DOHH2 (cell line): Measurements from ENCODE around the gene SPON1.
"Not testable (repeated sequence)": the region's sequence is repeated elsewhere in the genome, so short reads cannot be mapped to it uniquely, and the experiment has no call there.

ENCODE experiments used
- CTCF ChIP-seq: fragments of 200-600 bp; sonication (generic); IDR thresholded peaks from one replicate; pipeline ENCODE4 v1.5.1; 2014; ENCODE audit warnings: antibody characterized with exemption, mild to moderate bottlenecking, low read depth, low read length; ENCODE audit not compliant: poor library complexity, severe bottlenecking
- EZH2phosphoT487 ChIP-seq: fragments of 200-600 bp; sonication (generic); IDR thresholded peaks from 2 replicates; pipeline ENCODE4 v1.6.1; 2017; ENCODE audit warnings: borderline replicate concordance, mild to moderate bottlenecking, antibody characterized with exemption, low read length, moderate library complexity, mixed read lengths

- not testable (repeated sequence) for TF ChIP-seq CTCF, EZH2phosphoT487
Observed at GRCh38 chr11:14154103-14154502, 191.6 kb downstream of the SPON1 start.
